Measurements from ENCODE around the gene MCM6.
A peak's percentile ranks its signal among the peaks of the same experiment; 100 is the strongest.
"Not testable (repeated sequence)": the region's sequence is repeated elsewhere in the genome, so short reads cannot be mapped to it uniquely, and the experiment has no call there.

The MCM6 gene

DNA sequence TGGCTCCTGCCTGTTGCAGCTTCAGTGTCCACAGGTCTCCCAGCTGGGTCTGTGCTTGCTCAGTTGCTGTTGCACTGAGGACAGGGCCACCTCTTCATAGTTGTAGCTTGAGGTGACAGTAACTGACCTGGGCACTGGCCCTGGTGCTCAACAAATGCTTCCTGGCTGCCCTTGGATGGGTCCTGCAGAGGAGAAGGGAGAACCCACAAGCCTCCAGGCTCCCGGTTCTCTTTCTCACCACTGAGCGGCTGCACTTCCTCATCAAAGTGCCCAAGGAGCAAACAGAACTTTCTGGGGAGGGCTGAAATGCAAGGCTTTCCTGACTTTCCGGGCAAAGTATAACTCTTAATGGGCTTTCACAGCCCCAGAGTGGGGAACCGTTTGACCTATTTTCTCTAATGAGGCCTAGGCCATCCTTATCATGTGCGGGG lies 78.0 kb downstream of the MCM6 start:
- TF ChIP-seq, protein P1, sequence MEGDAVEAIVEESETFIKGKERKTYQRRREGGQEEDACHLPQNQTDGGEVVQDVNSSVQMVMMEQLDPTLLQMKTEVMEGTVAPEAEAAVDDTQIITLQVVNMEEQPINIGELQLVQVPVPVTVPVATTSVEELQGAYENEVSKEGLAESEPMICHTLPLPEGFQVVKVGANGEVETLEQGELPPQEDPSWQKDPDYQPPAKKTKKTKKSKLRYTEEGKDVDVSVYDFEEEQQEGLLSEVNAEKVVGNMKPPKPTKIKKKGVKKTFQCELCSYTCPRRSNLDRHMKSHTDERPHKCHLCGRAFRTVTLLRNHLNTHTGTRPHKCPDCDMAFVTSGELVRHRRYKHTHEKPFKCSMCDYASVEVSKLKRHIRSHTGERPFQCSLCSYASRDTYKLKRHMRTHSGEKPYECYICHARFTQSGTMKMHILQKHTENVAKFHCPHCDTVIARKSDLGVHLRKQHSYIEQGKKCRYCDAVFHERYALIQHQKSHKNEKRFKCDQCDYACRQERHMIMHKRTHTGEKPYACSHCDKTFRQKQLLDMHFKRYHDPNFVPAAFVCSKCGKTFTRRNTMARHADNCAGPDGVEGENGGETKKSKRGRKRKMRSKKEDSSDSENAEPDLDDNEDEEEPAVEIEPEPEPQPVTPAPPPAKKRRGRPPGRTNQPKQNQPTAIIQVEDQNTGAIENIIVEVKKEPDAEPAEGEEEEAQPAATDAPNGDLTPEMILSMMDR (IDR thresholded peaks at IDR 0.05; ENCODE audit: low read depth, low read length, missing control alignments): no peak
- DNase-seq (ENCODE audit: low read depth): no peak
- no peak overlapping the region for H3K4me3 ChIP-seq (ENCODE audit: low read depth, low read length)

GRCh38 chr2:135797497-135798274 lies 78.6 kb downstream of the MCM6 start:
- TF ChIP-seq, protein P1 (IDR thresholded peaks at IDR 0.05; ENCODE audit: low read depth, low read length, missing control alignments): peak; percentile 95
- H3K4me3 ChIP-seq (ENCODE audit: low read depth, low read length): no peak overlapping the region
- peak; percentile 35 for DNase-seq (ENCODE audit: low read depth)

DNA sequence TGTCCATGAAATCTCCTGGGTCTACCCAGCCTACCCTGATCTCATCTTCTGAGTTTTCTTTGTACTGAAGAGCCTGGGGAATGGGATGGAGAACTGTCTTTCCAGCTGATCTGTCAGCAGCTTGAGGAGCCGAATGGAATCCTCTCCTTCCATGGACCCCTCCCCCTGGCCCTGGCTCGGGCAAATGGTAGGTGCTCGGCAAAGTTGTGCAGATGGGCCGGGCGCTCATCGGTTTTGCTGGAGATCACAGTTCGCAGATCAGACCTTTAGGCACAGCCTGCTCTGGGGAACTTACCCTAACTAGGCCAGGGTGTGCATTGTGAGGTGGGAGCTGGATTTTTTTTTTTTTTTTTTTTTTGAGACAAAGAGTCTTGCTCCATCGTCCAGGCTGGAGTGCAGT lies 79.6 kb downstream of the MCM6 start:
- DNase-seq (ENCODE audit: low read depth): no peak
- TF ChIP-seq, protein P1 (IDR thresholded peaks at IDR 0.05; ENCODE audit: low read depth, low read length, missing control alignments): no peak
- H3K4me3 ChIP-seq (ENCODE audit: low read depth, low read length): no peak overlapping the region

GRCh38 chr2:135795641-135796040 lies 80.6 kb downstream of the MCM6 start:
- H3K4me3 ChIP-seq (ENCODE audit: low read depth, low read length); DNase-seq (ENCODE audit: low read depth): not testable (repeated sequence)
- TF ChIP-seq, protein P1 (IDR thresholded peaks at IDR 0.05; ENCODE audit: low read depth, low read length, missing control alignments): peak; percentile 30

GRCh38 chr2:135792401-135793150 lies 83.7 kb downstream of the MCM6 start:
- no peak for DNase-seq (ENCODE audit: low read depth)
- TF ChIP-seq, protein P1 (IDR thresholded peaks at IDR 0.05; ENCODE audit: low read depth, low read length, missing control alignments): no peak
- no peak overlapping the region for H3K4me3 ChIP-seq (ENCODE audit: low read depth, low read length)

- no peak for DNase-seq (ENCODE audit: low read depth)
- TF ChIP-seq, protein P1 (IDR thresholded peaks at IDR 0.05; ENCODE audit: low read depth, low read length, missing control alignments): no peak
- no peak overlapping the region for H3K4me3 ChIP-seq (ENCODE audit: low read depth, low read length)
Measured at GRCh38 chr2:135791418-135792190, 84.6 kb downstream of the MCM6 start.

Measured in GM12864 (cell line).